Measurements from ENCODE around the gene COP1.

COP1 gene

GRCh38 chr1:176144526-176144925, 62.6 kb downstream of the COP1 start:
- no peak for DNase-seq (ENCODE audit: low read depth in 1 of 2, low spot score in 1 of 2)
- in situ Hi-C loops (cut with HindIII; ENCODE audit: low pct_unique_long_range_greater_than_20kb, low sequenced_read_pairs) = no loop called here
- TF ChIP-seq JUND (IDR thresholded peaks at IDR 0.05; ENCODE audit: low read depth) = no peak

- TF ChIP-seq JUND (IDR thresholded peaks at IDR 0.05; ENCODE audit: low read depth) = no peak
- DNase-seq (ENCODE audit: low read depth in 1 of 2, low spot score in 1 of 2) = no peak
- in situ Hi-C loops (cut with HindIII; ENCODE audit: low pct_unique_long_range_greater_than_20kb, low sequenced_read_pairs) = no loop called here
Measured at GRCh38 chr1:176142973-176143372, 64.1 kb downstream of the COP1 start.

- no peak for DNase-seq (ENCODE audit: low read depth in 1 of 2, low spot score in 1 of 2)
- no peak for TF ChIP-seq JUND (IDR thresholded peaks at IDR 0.05; ENCODE audit: low read depth)
- in situ Hi-C loops (cut with HindIII; ENCODE audit: low pct_unique_long_range_greater_than_20kb, low sequenced_read_pairs) = no loop called here
Measured at GRCh38 chr1:176141449-176141848, 65.6 kb downstream of the COP1 start.

GRCh38 chr1:176136891-176137290, 70.2 kb downstream of the COP1 start:
- in situ Hi-C loops (cut with HindIII; ENCODE audit: low pct_unique_long_range_greater_than_20kb, low sequenced_read_pairs) = no loop called here
- no peak for TF ChIP-seq JUND (IDR thresholded peaks at IDR 0.05; ENCODE audit: low read depth)
- DNase-seq (ENCODE audit: low read depth in 1 of 2, low spot score in 1 of 2) = no peak

- DNase-seq (ENCODE audit: low read depth in 1 of 2, low spot score in 1 of 2) = no peak
- no peak for TF ChIP-seq JUND (IDR thresholded peaks at IDR 0.05; ENCODE audit: low read depth)
- in situ Hi-C loops (cut with HindIII; ENCODE audit: low pct_unique_long_range_greater_than_20kb, low sequenced_read_pairs) = no loop called here
Measured at GRCh38 chr1:176134666-176135065, 72.4 kb downstream of the COP1 start.

GRCh38 chr1:176122282-176122681, 84.8 kb downstream of the COP1 start:
- no peak for TF ChIP-seq JUND (IDR thresholded peaks at IDR 0.05; ENCODE audit: low read depth)
- in situ Hi-C loops (cut with HindIII; ENCODE audit: low pct_unique_long_range_greater_than_20kb, low sequenced_read_pairs) = no loop called here
- no peak for DNase-seq (ENCODE audit: low read depth in 1 of 2, low spot score in 1 of 2)

GRCh38 chr1:176119549-176119948, 87.5 kb downstream of the COP1 start:
- no peak for TF ChIP-seq JUND (IDR thresholded peaks at IDR 0.05; ENCODE audit: low read depth)
- in situ Hi-C loops (cut with HindIII; ENCODE audit: low pct_unique_long_range_greater_than_20kb, low sequenced_read_pairs) = no loop called here
- DNase-seq (ENCODE audit: low read depth in 1 of 2, low spot score in 1 of 2) = peak; percentile 11 to 54

GRCh38 chr1:176118985-176119384, 88.1 kb downstream of the COP1 start:
- in situ Hi-C loops (cut with HindIII; ENCODE audit: low pct_unique_long_range_greater_than_20kb, low sequenced_read_pairs) = no loop called here
- no peak for TF ChIP-seq JUND (IDR thresholded peaks at IDR 0.05; ENCODE audit: low read depth)
- DNase-seq (ENCODE audit: low read depth in 1 of 2, low spot score in 1 of 2) = no peak

GRCh38 chr1:176111835-176112234, 95.3 kb downstream of the COP1 start:
- no peak for DNase-seq (ENCODE audit: low read depth in 1 of 2, low spot score in 1 of 2)
- TF ChIP-seq JUND (IDR thresholded peaks at IDR 0.05; ENCODE audit: low read depth) = no peak
- in situ Hi-C loops (cut with HindIII; ENCODE audit: low pct_unique_long_range_greater_than_20kb, low sequenced_read_pairs) = no loop called here

GRCh38 chr1:176110203-176110602, 96.9 kb downstream of the COP1 start:
- TF ChIP-seq JUND (IDR thresholded peaks at IDR 0.05; ENCODE audit: low read depth) = no peak
- in situ Hi-C loops (cut with HindIII; ENCODE audit: low pct_unique_long_range_greater_than_20kb, low sequenced_read_pairs) = no loop called here

GRCh38 chr1:176102768-176103350, 104.2 kb downstream of the COP1 start:
- TF ChIP-seq JUND (IDR thresholded peaks at IDR 0.05; ENCODE audit: low read depth) = no peak
- DNase-seq (ENCODE audit: low read depth in 1 of 2, low spot score in 1 of 2) = no peak
- in situ Hi-C loops (cut with HindIII; ENCODE audit: low pct_unique_long_range_greater_than_20kb, low sequenced_read_pairs) = no loop called here

More at GRCh38 chr1:176110203-176110602, 96.9 kb downstream of the COP1 start:
- no peak for DNase-seq (ENCODE audit: low read depth in 1 of 2, low spot score in 1 of 2)

GRCh38 chr1:176101951-176102642, 105.0 kb downstream of the COP1 start:
- peak in 1 of 2 experiments; percentile 43 for DNase-seq (ENCODE audit: low read depth in 1 of 2, low spot score in 1 of 2)
- in situ Hi-C loops (cut with HindIII; ENCODE audit: low pct_unique_long_range_greater_than_20kb, low sequenced_read_pairs) = no loop called here
- TF ChIP-seq JUND (IDR thresholded peaks at IDR 0.05; ENCODE audit: low read depth) = no peak

- no peak for DNase-seq (ENCODE audit: low read depth in 1 of 2, low spot score in 1 of 2)
- in situ Hi-C loops (cut with HindIII; ENCODE audit: low pct_unique_long_range_greater_than_20kb, low sequenced_read_pairs) = no loop called here
- TF ChIP-seq JUND (IDR thresholded peaks at IDR 0.05; ENCODE audit: low read depth) = no peak
Measured at GRCh38 chr1:176098560-176098959, 108.5 kb downstream of the COP1 start.

- in situ Hi-C loops (cut with HindIII; ENCODE audit: low pct_unique_long_range_greater_than_20kb, low sequenced_read_pairs) = no loop called here
- no peak for TF ChIP-seq JUND (IDR thresholded peaks at IDR 0.05; ENCODE audit: low read depth)
- DNase-seq (ENCODE audit: low read depth in 1 of 2, low spot score in 1 of 2) = no peak
Measured at GRCh38 chr1:176096015-176096414, 111.1 kb downstream of the COP1 start.
